ENCODE measurements around the gene FBXO5.
A peak's percentile ranks its signal among the peaks of the same experiment; 100 is the strongest.

FBXO5 gene

DNA sequence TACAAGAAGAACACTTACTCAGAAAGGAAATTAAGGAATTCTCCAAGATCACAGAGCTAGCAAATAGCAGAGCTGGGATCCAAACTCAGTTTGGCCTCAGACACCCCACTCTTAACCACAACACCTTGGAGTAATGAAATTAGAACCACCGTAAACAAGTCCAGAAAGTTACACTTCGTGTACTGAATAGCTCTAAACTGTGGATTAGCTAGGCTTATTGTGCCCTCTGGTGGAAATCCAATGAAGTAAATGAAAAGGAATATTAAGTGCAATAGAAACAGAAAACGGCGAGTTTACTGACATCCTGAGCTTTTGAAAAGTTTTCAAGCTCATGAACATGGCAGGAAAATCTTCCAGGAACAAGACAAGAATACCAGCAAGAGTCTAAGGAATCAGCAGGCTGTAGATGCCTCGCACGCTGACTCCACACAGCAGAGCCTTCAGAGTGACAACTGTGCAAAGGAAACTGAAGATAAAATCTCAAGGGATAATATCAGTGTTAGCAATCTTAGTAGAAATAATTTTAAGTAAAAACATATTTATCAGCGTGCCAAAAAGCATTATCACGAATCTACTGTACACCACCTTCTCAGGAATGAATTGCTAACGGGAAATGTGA, 34.6 kb downstream of the FBXO5 start:
- peak; percentile 63 for DNase-seq

GRCh38 chr6:152946995-152947394, 35.8 kb downstream of the FBXO5 start:
- DNase-seq, result no peak

DNA sequence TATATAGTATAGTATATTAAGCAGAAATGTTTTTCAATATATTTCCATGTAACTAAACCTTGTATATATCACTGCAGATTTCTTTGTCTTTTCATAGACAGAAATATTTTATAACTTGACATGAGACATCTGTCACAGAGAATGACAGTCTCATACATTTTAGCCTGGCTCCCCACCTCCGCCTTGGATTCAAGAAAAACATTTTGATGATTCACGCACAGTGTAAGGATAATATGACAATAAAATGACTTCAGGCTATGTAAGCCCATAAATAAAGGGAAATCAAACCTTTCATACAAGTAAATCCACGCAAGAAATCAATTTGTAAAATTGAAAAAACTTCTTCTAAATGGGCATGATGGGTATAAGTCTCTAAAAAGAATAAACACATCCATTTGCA, 36.4 kb downstream of the FBXO5 start:
- DNase-seq, result no peak

- peak; percentile 38 for DNase-seq
Measured at GRCh38 chr6:152943260-152943897, 39.5 kb downstream of the FBXO5 start.

GRCh38 chr6:152942319-152942869, 40.4 kb downstream of the FBXO5 start:
- no peak for DNase-seq

GRCh38 chr6:152941746-152942145, 41.1 kb downstream of the FBXO5 start:
- no peak for DNase-seq

DNA sequence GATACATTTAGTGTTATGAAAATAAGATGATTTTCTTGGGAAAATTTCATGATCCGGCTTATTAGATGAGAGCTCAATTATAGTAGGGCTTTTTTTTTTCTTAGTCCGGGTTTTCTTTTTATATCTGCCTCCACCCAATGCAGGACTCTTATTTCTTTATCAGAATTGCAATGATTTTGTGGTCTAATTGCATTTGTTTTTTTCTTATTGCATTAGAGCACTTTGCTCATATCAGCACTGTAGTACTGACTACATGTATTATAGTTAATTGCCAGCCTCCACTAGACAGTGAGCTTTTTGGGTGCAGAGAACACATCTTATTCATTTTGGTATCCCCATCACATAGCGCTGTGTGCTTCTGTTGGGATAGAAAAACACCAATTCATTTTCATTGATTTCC, 50.0 kb downstream of the FBXO5 start:
- DNase-seq, result no peak

DNA sequence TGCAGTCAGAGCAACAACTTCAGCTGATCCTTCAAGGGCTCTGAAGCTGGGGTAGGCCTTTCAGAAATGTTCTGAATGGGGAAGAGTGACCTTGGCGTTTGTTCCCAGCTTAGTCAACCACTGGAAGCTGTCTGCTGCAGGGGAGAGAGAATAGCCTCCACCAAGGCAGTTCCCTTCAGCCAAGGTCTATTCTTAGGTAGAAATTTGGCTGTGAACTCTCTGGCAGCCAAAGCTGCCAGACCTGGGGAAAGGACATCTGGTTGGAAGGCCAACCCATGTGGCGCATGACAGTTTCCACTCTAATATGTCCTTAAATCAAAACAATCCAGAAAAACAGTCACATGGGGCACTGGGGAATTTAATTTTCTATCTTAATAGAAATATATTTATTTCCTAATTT, 60.1 kb downstream of the FBXO5 start:
- no peak for DNase-seq
